SK-N-SH treated with all-trans-retinoic acid at 6 μM for 48 hours (cell line): Measurements from ENCODE around the gene OCEL1.

Experiments
- ARNTL ChIP-seq: fragments of 450-650 bp; formaldehyde crosslinking; IDR thresholded peaks from 2 replicates; pipeline ENCODE4 v1.5.0; 2020; ENCODE audit warnings: low read depth, mild to moderate bottlenecking, moderate library complexity, borderline replicate concordance
- BACH2 ChIP-seq: fragments of 250-450 bp; sonication (Bioruptor Pico); IDR thresholded peaks from 2 replicates; pipeline ENCODE4 v1.9.0; 2021; ENCODE audit warnings: mild to moderate bottlenecking, borderline replicate concordance
- POU6F1 ChIP-seq: fragments of 250-450 bp; sonication (Bioruptor Pico); IDR thresholded peaks from 2 replicates; pipeline ENCODE4 v1.8.0; 2021; ENCODE audit warnings: low read depth, mild to moderate bottlenecking, moderate library complexity, borderline replicate concordance
- PPARA ChIP-seq: fragments of 250-450 bp; sonication (Bioruptor Pico); IDR thresholded peaks from 2 replicates; pipeline ENCODE4 v1.5.0; 2020; ENCODE audit warnings: mild to moderate bottlenecking, borderline replicate concordance
- TCF4 ChIP-seq: fragments of 250-450 bp; sonication (Bioruptor Pico); IDR thresholded peaks from 2 replicates; pipeline ENCODE4 v1.8.0; 2021; ENCODE audit warnings: mild to moderate bottlenecking, moderate library complexity, borderline replicate concordance
- ZFP3 ChIP-seq: fragments of 250-450 bp; sonication (Bioruptor Pico); IDR thresholded peaks from 2 replicates; pipeline ENCODE4 v1.5.0; 2020; ENCODE audit warnings: mild to moderate bottlenecking, moderate library complexity
- ZFP30 ChIP-seq: fragments of 450-650 bp; formaldehyde crosslinking; IDR thresholded peaks from 2 replicates; pipeline ENCODE4 v1.5.0; 2022; ENCODE audit warnings: mild to moderate bottlenecking, moderate library complexity
- ZNF70 ChIP-seq: fragments of 450-650 bp; formaldehyde crosslinking; IDR thresholded peaks from 2 replicates; pipeline ENCODE4 v1.5.0; 2020; ENCODE audit warnings: mild to moderate bottlenecking, moderate library complexity
- TF ChIP-seq, protein P1 (sequence below): fragments of 250-450 bp; sonication (Bioruptor Pico); IDR thresholded peaks from 2 replicates; pipeline ENCODE4 v1.8.0; 2020; ENCODE audit warnings: mild to moderate bottlenecking, moderate library complexity, borderline replicate concordance
- TF ChIP-seq, protein P2 (sequence below): fragments of 250-450 bp; sonication (Bioruptor Pico); IDR thresholded peaks from 2 replicates; pipeline ENCODE4 v1.5.0; 2020; ENCODE audit warnings: mild to moderate bottlenecking, moderate library complexity

GRCh38 chr19:17183271-17183761, 42.7 kb upstream of the OCEL1 start:
- TF ChIP-seq ZFP3 (no peak), ZFP30 (CRISPR knock-in tag) (no peak), POU6F1 (no peak), BACH2 (CRISPR knock-in tag) (no peak), ARNTL (CRISPR knock-in tag) (no peak), ZNF70 (CRISPR knock-in tag) (no peak), PPARA (no peak), TCF4 (CRISPR knock-in tag) (no peak)
- TF ChIP-seq, protein P1, sequence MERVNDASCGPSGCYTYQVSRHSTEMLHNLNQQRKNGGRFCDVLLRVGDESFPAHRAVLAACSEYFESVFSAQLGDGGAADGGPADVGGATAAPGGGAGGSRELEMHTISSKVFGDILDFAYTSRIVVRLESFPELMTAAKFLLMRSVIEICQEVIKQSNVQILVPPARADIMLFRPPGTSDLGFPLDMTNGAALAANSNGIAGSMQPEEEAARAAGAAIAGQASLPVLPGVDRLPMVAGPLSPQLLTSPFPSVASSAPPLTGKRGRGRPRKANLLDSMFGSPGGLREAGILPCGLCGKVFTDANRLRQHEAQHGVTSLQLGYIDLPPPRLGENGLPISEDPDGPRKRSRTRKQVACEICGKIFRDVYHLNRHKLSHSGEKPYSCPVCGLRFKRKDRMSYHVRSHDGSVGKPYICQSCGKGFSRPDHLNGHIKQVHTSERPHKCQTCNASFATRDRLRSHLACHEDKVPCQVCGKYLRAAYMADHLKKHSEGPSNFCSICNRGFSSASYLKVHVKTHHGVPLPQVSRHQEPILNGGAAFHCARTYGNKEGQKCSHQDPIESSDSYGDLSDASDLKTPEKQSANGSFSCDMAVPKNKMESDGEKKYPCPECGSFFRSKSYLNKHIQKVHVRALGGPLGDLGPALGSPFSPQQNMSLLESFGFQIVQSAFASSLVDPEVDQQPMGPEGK (CRISPR knock-in tag) = no peak
- TF ChIP-seq, protein P2, sequence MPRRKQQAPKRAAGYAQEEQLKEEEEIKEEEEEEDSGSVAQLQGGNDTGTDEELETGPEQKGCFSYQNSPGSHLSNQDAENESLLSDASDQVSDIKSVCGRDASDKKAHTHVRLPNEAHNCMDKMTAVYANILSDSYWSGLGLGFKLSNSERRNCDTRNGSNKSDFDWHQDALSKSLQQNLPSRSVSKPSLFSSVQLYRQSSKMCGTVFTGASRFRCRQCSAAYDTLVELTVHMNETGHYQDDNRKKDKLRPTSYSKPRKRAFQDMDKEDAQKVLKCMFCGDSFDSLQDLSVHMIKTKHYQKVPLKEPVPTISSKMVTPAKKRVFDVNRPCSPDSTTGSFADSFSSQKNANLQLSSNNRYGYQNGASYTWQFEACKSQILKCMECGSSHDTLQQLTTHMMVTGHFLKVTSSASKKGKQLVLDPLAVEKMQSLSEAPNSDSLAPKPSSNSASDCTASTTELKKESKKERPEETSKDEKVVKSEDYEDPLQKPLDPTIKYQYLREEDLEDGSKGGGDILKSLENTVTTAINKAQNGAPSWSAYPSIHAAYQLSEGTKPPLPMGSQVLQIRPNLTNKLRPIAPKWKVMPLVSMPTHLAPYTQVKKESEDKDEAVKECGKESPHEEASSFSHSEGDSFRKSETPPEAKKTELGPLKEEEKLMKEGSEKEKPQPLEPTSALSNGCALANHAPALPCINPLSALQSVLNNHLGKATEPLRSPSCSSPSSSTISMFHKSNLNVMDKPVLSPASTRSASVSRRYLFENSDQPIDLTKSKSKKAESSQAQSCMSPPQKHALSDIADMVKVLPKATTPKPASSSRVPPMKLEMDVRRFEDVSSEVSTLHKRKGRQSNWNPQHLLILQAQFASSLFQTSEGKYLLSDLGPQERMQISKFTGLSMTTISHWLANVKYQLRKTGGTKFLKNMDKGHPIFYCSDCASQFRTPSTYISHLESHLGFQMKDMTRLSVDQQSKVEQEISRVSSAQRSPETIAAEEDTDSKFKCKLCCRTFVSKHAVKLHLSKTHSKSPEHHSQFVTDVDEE (CRISPR knock-in tag) = no peak
